SU-DHL-6 (cell line): ENCODE measurements around the gene NEGR1.

Experiments
- H2AFZ ChIP-seq: fragments of 200-600 bp; sonication (generic); 2 replicates; pipeline ENCODE4 v1.6.1; 2014; ENCODE audit warnings: low read depth, mild to moderate bottlenecking, moderate library complexity, mixed read lengths, antibody characterized with exemption, low read length; ENCODE audit not compliant: severe bottlenecking
- H3F3A ChIP-seq: fragments of 200-600 bp; shearing (Covaris generic); 2 replicates; pipeline ENCODE4 v1.6.0; 2016; ENCODE audit warnings: antibody characterized with exemption, mild to moderate bottlenecking; ENCODE audit not compliant: insufficient read depth
- H3K27ac ChIP-seq: fragments of 200-600 bp; sonication (generic); 2 replicates; pipeline ENCODE4 v1.5.1; 2016; ENCODE audit warnings: low read depth, mild to moderate bottlenecking, low read length, moderate library complexity, mixed read lengths
- H3K27me3 ChIP-seq: fragments of 200-600 bp; sonication (generic), shearing (Covaris generic); 2 replicates; pipeline ENCODE4 v1.6.0; 2014; ENCODE audit warnings: mild to moderate bottlenecking, low read length
- H3K36me3 ChIP-seq: fragments of 200-600 bp; sonication (generic); 2 replicates; pipeline ENCODE4 v1.6.1; 2014; ENCODE audit warnings: mild to moderate bottlenecking, low read length, mixed read lengths
- H3K4me2 ChIP-seq: fragments of 300-600, 200-600 bp; shearing (Covaris generic), sonication (generic); 2 replicates; pipeline ENCODE4 v1.6.0; 2014; ENCODE audit warnings: low read length, low read depth, mild to moderate bottlenecking; ENCODE audit not compliant: poor library complexity, severe bottlenecking
- H3K4me3 ChIP-seq: fragments of 200-600 bp; sonication (generic); 2 replicates; pipeline ENCODE4 v1.5.1; 2014; ENCODE audit warnings: antibody characterized with exemption, low read length, mild to moderate bottlenecking, mixed read lengths; ENCODE audit not compliant: insufficient read depth, poor library complexity, severe bottlenecking
- H3K79me2 ChIP-seq: fragments of 200-600 bp; sonication (generic); 2 replicates; pipeline ENCODE4 v1.6.1; 2014; ENCODE audit warnings: mild to moderate bottlenecking, low read length, moderate library complexity; ENCODE audit not compliant: insufficient read depth
- H3K9ac ChIP-seq: fragments of 200-600 bp; sonication (generic); 2 replicates; pipeline ENCODE4 v1.7.0; 2014; ENCODE audit warnings: mild to moderate bottlenecking, low read length
- H3K9me2 ChIP-seq: fragments of 200-600 bp; sonication (generic); replicated peaks from 2 replicates; pipeline ENCODE4 v1.6.1; 2014; ENCODE audit warnings: low read length; ENCODE audit not compliant: insufficient read depth
- H3K9me3 ChIP-seq: fragments of 200-600 bp; sonication (generic); 2 replicates; pipeline ENCODE4 v1.6.1; 2014; ENCODE audit warnings: low read length, mixed read lengths; ENCODE audit not compliant: insufficient read depth
- H4K20me1 ChIP-seq: fragments of 200-600 bp; sonication (generic); 2 replicates; pipeline ENCODE4 v1.6.1; 2014; ENCODE audit warnings: low read depth, mild to moderate bottlenecking, antibody characterized with exemption, low read length, moderate library complexity, mixed read lengths
- CTCF ChIP-seq: fragments of 200-600 bp; sonication (generic); IDR thresholded peaks from one replicate; pipeline ENCODE4 v1.5.1; 2017; ENCODE audit warnings: antibody characterized with exemption, mild to moderate bottlenecking, low read length, moderate library complexity; ENCODE audit not compliant: insufficient read depth, poor library complexity, severe bottlenecking
- EZH2phosphoT487 ChIP-seq: fragments of 200-600 bp; sonication (generic), shearing (Covaris generic); conservative IDR thresholded peaks from 2 replicates; pipeline ENCODE4 v1.6.1; 2018; ENCODE audit warnings: mild to moderate bottlenecking, antibody characterized with exemption, low read length, moderate library complexity, mixed read lengths

The NEGR1 gene

GRCh38 chr1:71743862-71744261, 538.5 kb downstream of the NEGR1 start:
- Histone ChIP-seq H3K36me3 (no peaks in the 10 kb centered on the region), H3K9ac (no peak overlapping the region), H3K27me3 (no peaks in the 10 kb centered on the region), H2AFZ (no peak overlapping the region), H3K9me2 (no peaks in the 10 kb centered on the region), H3K9me3 (no peaks in the 10 kb centered on the region), H3K79me2 (no peaks in the 10 kb centered on the region), H3K4me2 (no peak overlapping the region), H4K20me1 (no peaks in the 10 kb centered on the region), H3F3A (no peaks in the 10 kb centered on the region), H3K4me3 (no peak overlapping the region), H3K27ac (no peak overlapping the region)
- TF ChIP-seq EZH2phosphoT487 = no peak
- no peak for TF ChIP-seq CTCF

- Histone ChIP-seq H3K9me2 (no peaks in the 10 kb centered on the region), H3K36me3 (no peaks in the 10 kb centered on the region), H3K9me3 (no peaks in the 10 kb centered on the region), H3K79me2 (no peaks in the 10 kb centered on the region), H4K20me1 (no peaks in the 10 kb centered on the region), H2AFZ (no peak overlapping the region), H3K9ac (no peak overlapping the region), H3K4me2 (no peak overlapping the region), H3F3A (no peaks in the 10 kb centered on the region), H3K27me3 (no peaks in the 10 kb centered on the region), H3K4me3 (no peak overlapping the region), H3K27ac (no peak overlapping the region)
- TF ChIP-seq CTCF (no peak), EZH2phosphoT487 (no peak)
Measured at GRCh38 chr1:71738910-71739309, 543.4 kb downstream of the NEGR1 start.

- no peak for TF ChIP-seq EZH2phosphoT487
- no peak for TF ChIP-seq CTCF
- H3K27ac ChIP-seq = no peak overlapping the region
Measured at GRCh38 chr1:71738256-71738655, 544.1 kb downstream of the NEGR1 start.

GRCh38 chr1:71737768-71738167, 544.6 kb downstream of the NEGR1 start:
- Histone ChIP-seq H3K9me3 (no peaks in the 10 kb centered on the region), H3K36me3 (no peaks in the 10 kb centered on the region), H3K27me3 (no peaks in the 10 kb centered on the region), H2AFZ (no peak overlapping the region), H4K20me1 (no peaks in the 10 kb centered on the region), H3K4me3 (no peak overlapping the region), H3K79me2 (no peaks in the 10 kb centered on the region), H3F3A (no peaks in the 10 kb centered on the region), H3K27ac (no peak overlapping the region), H3K9me2 (no peaks in the 10 kb centered on the region), H3K9ac (no peak overlapping the region), H3K4me2 (no peak overlapping the region)
- TF ChIP-seq CTCF (no peak), EZH2phosphoT487 (no peak)

More at GRCh38 chr1:71738256-71738655, 544.1 kb downstream of the NEGR1 start:
- H3K9me3 ChIP-seq = no peaks in the 10 kb centered on the region
- no peak overlapping the region for H3K4me2 ChIP-seq
- no peak overlapping the region for H3K4me3 ChIP-seq
- no peak overlapping the region for H3K9ac ChIP-seq
- H3K79me2 ChIP-seq = no peaks in the 10 kb centered on the region
- H2AFZ ChIP-seq = no peak overlapping the region
- no peaks in the 10 kb centered on the region for H3K27me3 ChIP-seq
- H4K20me1 ChIP-seq = no peaks in the 10 kb centered on the region
- no peaks in the 10 kb centered on the region for H3F3A ChIP-seq
- H3K36me3 ChIP-seq = no peaks in the 10 kb centered on the region
- no peaks in the 10 kb centered on the region for H3K9me2 ChIP-seq
